ENCODE data around the gene FCGR3B.
"Not testable (repeated sequence)": the region's sequence is repeated elsewhere in the genome, so short reads cannot be mapped to it uniquely, and the experiment has no call there.

The FCGR3B gene

DNA sequence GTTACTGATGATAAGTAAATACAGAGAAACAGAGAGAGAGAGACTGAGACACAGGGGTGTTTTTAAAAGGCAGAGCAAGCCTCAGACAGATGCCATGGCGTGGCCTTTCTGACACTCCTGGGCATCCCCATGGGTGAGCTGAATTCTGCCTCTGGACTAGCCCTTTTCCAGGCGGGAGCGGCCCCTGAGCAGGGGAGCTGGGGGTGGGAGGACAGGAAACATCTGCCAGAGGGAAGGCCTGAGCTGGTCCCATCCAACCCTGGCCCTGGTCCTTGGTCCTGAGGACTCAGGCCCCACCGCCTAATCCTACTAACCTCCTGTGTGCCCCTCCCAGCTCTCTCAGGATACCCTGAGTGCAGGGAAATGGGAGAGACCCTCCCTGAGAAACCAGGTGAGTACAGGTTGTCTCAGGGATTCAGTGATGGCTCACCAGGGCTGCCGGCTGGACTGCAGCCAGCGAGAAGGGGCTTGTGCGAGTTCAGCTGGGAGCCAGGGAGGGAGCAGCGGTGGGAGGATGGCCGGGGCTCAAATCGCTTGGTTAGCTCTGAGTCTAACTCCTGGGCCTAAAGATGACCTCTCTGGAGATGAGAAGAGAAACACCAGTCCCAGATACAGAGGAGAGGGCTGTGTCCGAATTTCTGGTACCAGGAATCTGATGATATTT lies 37.8 kb downstream of the FCGR3B start:
- H3K4me1 ChIP-seq (ENCODE audit: control insufficient read depth in 1 of 2, insufficient read depth in 2 of 2, low read length in 2 of 2); H3K9me3 ChIP-seq (ENCODE audit: control insufficient read depth in 1 of 2, low read length in 2 of 2); H3K27ac ChIP-seq (ENCODE audit: low read length); H3K36me3 ChIP-seq (ENCODE audit: control insufficient read depth in 1 of 2, insufficient read depth in 2 of 2, low read length in 2 of 2); H3K27me3 ChIP-seq (ENCODE audit: low read depth, low read length); H3K4me3 ChIP-seq (ENCODE audit: low read depth in 1 of 2, low read length in 2 of 2): not testable (repeated sequence)

GRCh38 chr1:161592586-161592985 lies 38.4 kb downstream of the FCGR3B start:
- not testable (repeated sequence) for H3K27ac ChIP-seq (ENCODE audit: low read length); H3K4me3 ChIP-seq (ENCODE audit: low read depth in 1 of 2, low read length in 2 of 2); H3K4me1 ChIP-seq (ENCODE audit: control insufficient read depth in 1 of 2, insufficient read depth in 2 of 2, low read length in 2 of 2); H3K36me3 ChIP-seq (ENCODE audit: control insufficient read depth in 1 of 2, insufficient read depth in 2 of 2, low read length in 2 of 2); H3K27me3 ChIP-seq (ENCODE audit: low read depth, low read length); H3K9me3 ChIP-seq (ENCODE audit: control insufficient read depth in 1 of 2, low read length in 2 of 2)

DNA sequence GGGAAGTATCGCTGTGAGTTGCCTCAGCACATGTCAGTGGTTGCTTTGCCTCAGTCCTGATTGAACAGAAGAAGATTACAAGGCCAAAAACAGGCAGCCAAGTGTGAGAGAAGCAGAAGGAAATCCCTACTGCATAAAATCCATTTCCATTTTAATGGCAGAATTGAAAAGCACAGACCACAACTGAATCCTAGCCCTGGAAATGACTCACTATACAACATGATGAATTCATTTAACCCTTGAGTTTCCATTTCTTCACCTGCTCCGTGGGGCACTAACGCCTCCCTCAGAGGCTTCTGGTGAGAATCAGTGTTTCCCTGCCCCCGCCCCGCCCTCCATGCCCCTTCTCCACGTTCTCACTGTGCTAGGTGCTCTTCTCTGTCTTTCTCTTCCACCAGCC lies 41.1 kb downstream of the FCGR3B start:
- H3K27ac ChIP-seq (ENCODE audit: low read length); H3K9me3 ChIP-seq (ENCODE audit: control insufficient read depth in 1 of 2, low read length in 2 of 2); H3K4me3 ChIP-seq (ENCODE audit: low read depth in 1 of 2, low read length in 2 of 2); H3K4me1 ChIP-seq (ENCODE audit: control insufficient read depth in 1 of 2, insufficient read depth in 2 of 2, low read length in 2 of 2); H3K27me3 ChIP-seq (ENCODE audit: low read depth, low read length); H3K36me3 ChIP-seq (ENCODE audit: control insufficient read depth in 1 of 2, insufficient read depth in 2 of 2, low read length in 2 of 2): not testable (repeated sequence)

DNA sequence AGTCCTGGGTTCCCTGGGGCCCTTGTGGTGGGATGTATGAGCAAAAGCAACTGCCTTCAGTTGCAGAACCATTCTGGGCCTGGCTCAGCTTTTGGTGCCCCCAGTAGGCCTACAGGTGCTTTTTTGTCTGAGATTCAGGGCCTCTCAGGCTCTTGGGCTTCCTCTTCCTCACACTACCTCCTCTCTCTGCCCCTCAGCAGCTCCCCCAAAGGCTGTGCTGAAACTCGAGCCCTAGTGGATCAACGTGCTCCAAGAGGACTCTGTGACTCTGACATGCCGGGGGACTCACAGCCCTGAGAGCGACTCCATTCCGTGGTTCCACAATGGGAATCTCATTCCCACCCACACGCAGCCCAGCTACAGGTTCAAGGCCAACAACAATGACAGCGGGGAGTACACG lies 41.6 kb downstream of the FCGR3B start:
- H3K27me3 ChIP-seq (ENCODE audit: low read depth, low read length); H3K9me3 ChIP-seq (ENCODE audit: control insufficient read depth in 1 of 2, low read length in 2 of 2); H3K27ac ChIP-seq (ENCODE audit: low read length): not testable (repeated sequence)

DNA sequence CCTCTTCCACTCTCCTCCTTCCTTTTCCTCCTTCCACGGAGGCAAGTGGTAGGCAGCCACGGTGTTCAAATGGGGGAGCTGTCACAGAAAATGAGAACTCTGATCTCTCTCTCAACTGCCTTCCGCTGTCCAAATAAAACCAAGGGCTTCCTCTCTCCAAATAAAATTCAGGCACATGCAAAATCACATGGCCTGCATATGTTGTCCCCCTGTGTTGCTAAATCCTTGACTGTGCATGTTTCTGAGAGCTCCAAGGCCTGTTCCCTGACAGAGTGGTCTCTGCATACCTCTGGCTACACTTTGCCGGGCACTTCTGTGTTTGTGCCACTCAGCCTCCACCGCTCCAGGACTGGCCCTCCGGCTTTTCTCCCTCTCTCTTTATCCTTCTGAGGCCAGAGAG lies 42.4 kb downstream of the FCGR3B start:
- not testable (repeated sequence) for H3K27me3 ChIP-seq (ENCODE audit: low read depth, low read length); H3K27ac ChIP-seq (ENCODE audit: low read length); H3K9me3 ChIP-seq (ENCODE audit: control insufficient read depth in 1 of 2, low read length in 2 of 2); H3K4me3 ChIP-seq (ENCODE audit: low read depth in 1 of 2, low read length in 2 of 2); H3K36me3 ChIP-seq (ENCODE audit: control insufficient read depth in 1 of 2, insufficient read depth in 2 of 2, low read length in 2 of 2); H3K4me1 ChIP-seq (ENCODE audit: control insufficient read depth in 1 of 2, insufficient read depth in 2 of 2, low read length in 2 of 2)

More for the DNA sequence above, 41.6 kb downstream of the FCGR3B start:
- H3K4me1 ChIP-seq (ENCODE audit: control insufficient read depth in 1 of 2, insufficient read depth in 2 of 2, low read length in 2 of 2); H3K36me3 ChIP-seq (ENCODE audit: control insufficient read depth in 1 of 2, insufficient read depth in 2 of 2, low read length in 2 of 2); H3K4me3 ChIP-seq (ENCODE audit: low read depth in 1 of 2, low read length in 2 of 2): not testable (repeated sequence)

DNA sequence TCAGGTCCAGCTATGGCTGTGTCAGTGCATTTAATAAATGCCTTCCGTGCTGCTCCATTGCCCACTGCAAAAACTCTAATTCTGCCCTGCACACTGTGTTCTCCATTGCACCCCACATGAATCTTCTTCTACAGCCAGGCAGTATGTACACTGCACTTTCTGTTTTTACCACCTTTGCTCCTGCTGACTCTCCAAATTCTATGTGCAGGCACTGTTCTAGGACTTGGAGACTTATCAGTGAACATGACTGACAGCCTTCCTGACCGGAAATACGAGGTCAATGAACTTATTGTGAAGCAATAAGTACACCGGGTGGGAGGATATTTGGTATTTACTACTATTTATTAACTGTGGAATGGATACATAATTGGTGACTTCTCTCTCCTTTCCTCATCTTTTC lies 48.1 kb downstream of the FCGR3B start:
- not testable (repeated sequence) for H3K36me3 ChIP-seq (ENCODE audit: control insufficient read depth in 1 of 2, insufficient read depth in 2 of 2, low read length in 2 of 2); H3K9me3 ChIP-seq (ENCODE audit: control insufficient read depth in 1 of 2, low read length in 2 of 2); H3K27me3 ChIP-seq (ENCODE audit: low read depth, low read length)

DNA sequence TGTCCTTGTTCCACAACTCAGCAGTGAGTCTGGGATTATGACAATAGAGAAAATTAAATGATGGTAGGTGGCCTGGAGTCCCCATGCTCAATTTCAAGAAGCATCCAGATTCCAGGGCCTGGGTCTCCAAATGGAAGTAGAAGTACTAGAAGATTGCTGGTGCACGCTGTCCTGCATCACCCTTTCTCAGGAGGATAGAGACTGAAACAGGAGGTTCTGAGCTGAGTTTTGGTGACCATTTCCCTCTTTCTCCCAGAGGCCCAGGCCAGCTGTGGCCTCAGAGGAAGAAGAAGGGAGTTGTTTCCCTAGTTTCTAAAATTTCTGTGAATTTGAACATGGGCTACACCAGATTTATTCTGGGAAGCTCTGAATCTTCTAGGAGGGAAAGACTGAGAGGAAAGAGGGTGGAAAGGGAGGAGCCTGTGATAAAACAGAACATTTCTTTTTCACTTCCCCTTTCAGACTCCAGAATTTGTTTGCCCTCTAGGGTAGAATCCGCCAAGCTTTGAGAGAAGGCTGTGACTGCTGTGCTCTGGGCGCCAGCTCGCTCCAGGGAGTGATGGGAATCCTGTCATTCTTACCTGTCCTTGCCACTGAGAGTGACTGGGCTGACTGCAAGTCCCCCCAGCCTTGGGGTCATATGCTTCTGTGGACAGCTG lies 50.0 kb downstream of the FCGR3B start:
- not testable (repeated sequence) for H3K36me3 ChIP-seq (ENCODE audit: control insufficient read depth in 1 of 2, insufficient read depth in 2 of 2, low read length in 2 of 2); H3K27me3 ChIP-seq (ENCODE audit: low read depth, low read length); H3K27ac ChIP-seq (ENCODE audit: low read length); H3K4me1 ChIP-seq (ENCODE audit: control insufficient read depth in 1 of 2, insufficient read depth in 2 of 2, low read length in 2 of 2); H3K4me3 ChIP-seq (ENCODE audit: low read depth in 1 of 2, low read length in 2 of 2); H3K9me3 ChIP-seq (ENCODE audit: control insufficient read depth in 1 of 2, low read length in 2 of 2)

More for the DNA sequence above, 48.1 kb downstream of the FCGR3B start:
- H3K4me1 ChIP-seq (ENCODE audit: control insufficient read depth in 1 of 2, insufficient read depth in 2 of 2, low read length in 2 of 2); H3K4me3 ChIP-seq (ENCODE audit: low read depth in 1 of 2, low read length in 2 of 2); H3K27ac ChIP-seq (ENCODE audit: low read length): not testable (repeated sequence)

GRCh38 chr1:161579856-161580507 lies 51.0 kb downstream of the FCGR3B start:
- H3K27ac ChIP-seq (ENCODE audit: low read length); H3K4me3 ChIP-seq (ENCODE audit: low read depth in 1 of 2, low read length in 2 of 2); H3K9me3 ChIP-seq (ENCODE audit: control insufficient read depth in 1 of 2, low read length in 2 of 2); H3K36me3 ChIP-seq (ENCODE audit: control insufficient read depth in 1 of 2, insufficient read depth in 2 of 2, low read length in 2 of 2); H3K4me1 ChIP-seq (ENCODE audit: control insufficient read depth in 1 of 2, insufficient read depth in 2 of 2, low read length in 2 of 2); H3K27me3 ChIP-seq (ENCODE audit: low read depth, low read length): not testable (repeated sequence)

- H3K27ac ChIP-seq (ENCODE audit: low read length); H3K4me1 ChIP-seq (ENCODE audit: control insufficient read depth in 1 of 2, insufficient read depth in 2 of 2, low read length in 2 of 2); H3K9me3 ChIP-seq (ENCODE audit: control insufficient read depth in 1 of 2, low read length in 2 of 2); H3K27me3 ChIP-seq (ENCODE audit: low read depth, low read length); H3K4me3 ChIP-seq (ENCODE audit: low read depth in 1 of 2, low read length in 2 of 2); H3K36me3 ChIP-seq (ENCODE audit: control insufficient read depth in 1 of 2, insufficient read depth in 2 of 2, low read length in 2 of 2): not testable (repeated sequence)
These were observed 54.3 kb downstream of the FCGR3B start for GRCh38 chr1:161576676-161577075.

All from muscle layer of duodenum (tissue), 2 donors.